Fibroblast of the aortic adventitia (primary cell): ENCODE data around the gene ZMIZ1. TPM values are rescaled to one million over a fixed set of nuclear protein-coding genes. Genes with fewer than 3 reads are reported as not detected.
A peak's percentile ranks its signal among the peaks of the same experiment; 100 is the strongest.

ENCODE experiments used
- DNase-seq: peaks from one replicate; pipeline ENCODE4 v3.0.0-alpha.2; 2010; ENCODE audit warnings: low read depth
- H3K4me3 ChIP-seq: 2 replicates; pipeline ENCODE4 v1.5.1; 2011; ENCODE audit warnings: low read depth, mild to moderate bottlenecking, control low read depth, low read length, moderate library complexity
- CTCF ChIP-seq: IDR thresholded peaks from 2 replicates; pipeline ENCODE4 v1.5.1; 2011; ENCODE audit warnings: mild to moderate bottlenecking, low read length, control low read depth, inconsistent platforms; ENCODE audit not compliant: insufficient read depth
- total RNA-seq: library from RNA; depleted of rRNA; stranded (reverse); fragments of >200 nt; gene quantifications from 2 replicates; pipeline ENCODE4 v1.2.3, GENCODE V29; 2012; ENCODE audit warnings: low replicate concordance

The ZMIZ1 gene
- total RNA-seq, 1 donor, result 28.1 TPM

- H3K4me3 ChIP-seq, result no peak overlapping the region
- DNase-seq, result no peak
- no peak for TF ChIP-seq CTCF
Observed at GRCh38 chr10:79100771-79101170, 32.0 kb downstream of the ZMIZ1 start.

GRCh38 chr10:79101560-79102497, 33.1 kb downstream of the ZMIZ1 start:
- TF ChIP-seq CTCF, result no peak
- no peak overlapping the region for H3K4me3 ChIP-seq
- DNase-seq, result peak; percentile 64

- H3K4me3 ChIP-seq, result no peak overlapping the region
- TF ChIP-seq CTCF, result no peak
- no peak for DNase-seq
Observed at GRCh38 chr10:79102498-79102874, 33.7 kb downstream of the ZMIZ1 start.

GRCh38 chr10:79103129-79103528, 34.4 kb downstream of the ZMIZ1 start:
- no peak for DNase-seq
- no peak for TF ChIP-seq CTCF
- H3K4me3 ChIP-seq, result no peak overlapping the region

GRCh38 chr10:79103585-79103984, 34.8 kb downstream of the ZMIZ1 start:
- DNase-seq, result no peak
- H3K4me3 ChIP-seq, result no peak overlapping the region
- no peak for TF ChIP-seq CTCF

GRCh38 chr10:79105150-79105739, 36.5 kb downstream of the ZMIZ1 start:
- DNase-seq, result no peak
- H3K4me3 ChIP-seq, result no peak overlapping the region
- TF ChIP-seq CTCF, result peak; percentile 10
